Activated CD4-positive, alpha-beta T cell treated with anti-CD3 and anti-CD28 coated beads, Interleukin-2, amount 50 U/mL, for 1 hour (primary cell): Measurements from ENCODE around the gene CHST7.
A peak's percentile ranks its signal among the peaks of the same experiment; 100 is the strongest.

Experiments used
- DNase-seq: peaks from one replicate; pipeline ENCODE4 v3.0.0-alpha.2; 2020

CHST7 gene

GRCh38 chrX:46573892-46574773, 568 bp downstream of the CHST7 start:
- peak; percentile 68 for DNase-seq

- peak; percentile 42 for DNase-seq
These were observed 1.3 kb downstream of the CHST7 start for GRCh38 chrX:46574774-46575381.

GRCh38 chrX:46575586-46575985, 2.0 kb downstream of the CHST7 start:
- no peak for DNase-seq

- no peak for DNase-seq
These were observed 2.4 kb downstream of the CHST7 start for GRCh38 chrX:46575991-46576392.

- DNase-seq: no peak
These were observed 2.9 kb downstream of the CHST7 start for GRCh38 chrX:46576458-46576857.

- DNase-seq: no peak
These were observed 3.8 kb downstream of the CHST7 start for GRCh38 chrX:46577221-46578005.

GRCh38 chrX:46579250-46579649, 5.7 kb downstream of the CHST7 start:
- DNase-seq: no peak

GRCh38 chrX:46580613-46581012, 7.0 kb downstream of the CHST7 start:
- no peak for DNase-seq

GRCh38 chrX:46582325-46582724, 8.8 kb downstream of the CHST7 start:
- no peak for DNase-seq

- DNase-seq: no peak
These were observed 9.4 kb downstream of the CHST7 start for GRCh38 chrX:46582966-46583365.

- no peak for DNase-seq
These were observed 11.2 kb downstream of the CHST7 start for GRCh38 chrX:46584736-46585135.

GRCh38 chrX:46587158-46587557, 13.6 kb downstream of the CHST7 start:
- no peak for DNase-seq

GRCh38 chrX:46587753-46588171, 14.2 kb downstream of the CHST7 start:
- no peak for DNase-seq

- peak; percentile 33 for DNase-seq
These were observed 14.7 kb downstream of the CHST7 start for GRCh38 chrX:46588263-46588662.

GRCh38 chrX:46589977-46590723, 16.6 kb downstream of the CHST7 start:
- DNase-seq: no peak

- DNase-seq: no peak
These were observed 21.5 kb downstream of the CHST7 start for GRCh38 chrX:46595084-46595483.

GRCh38 chrX:46597208-46597607, 23.6 kb downstream of the CHST7 start:
- DNase-seq: no peak

GRCh38 chrX:46597771-46598170, 24.2 kb downstream of the CHST7 start:
- DNase-seq: no peak

- DNase-seq: no peak
These were observed 25.5 kb downstream of the CHST7 start for GRCh38 chrX:46599051-46599560.

GRCh38 chrX:46601283-46601682, 27.7 kb downstream of the CHST7 start:
- DNase-seq: no peak

- no peak for DNase-seq
These were observed 29.0 kb downstream of the CHST7 start for GRCh38 chrX:46602468-46603102.

- DNase-seq: no peak
These were observed 34.4 kb downstream of the CHST7 start for GRCh38 chrX:46607916-46608315.
